GM18508 (cell line): ENCODE results near the gene TPO.
"Not testable (repeated sequence)": the region's sequence is repeated elsewhere in the genome, so short reads cannot be mapped to it uniquely, and the experiment has no call there.

Source experiments
- ATAC-seq: cut with Tn5 transposase; IDR thresholded peaks from one replicate; pipeline ENCODE4 v1.9.1; 2021; ENCODE audit warnings: moderate number of reproducible peaks; ENCODE audit not compliant: insufficient read depth, unreplicated experiment

Gene TPO

GRCh38 chr2:1403565-1403964, 9.7 kb upstream of the TPO start:
- ATAC-seq: no peak

DNA sequence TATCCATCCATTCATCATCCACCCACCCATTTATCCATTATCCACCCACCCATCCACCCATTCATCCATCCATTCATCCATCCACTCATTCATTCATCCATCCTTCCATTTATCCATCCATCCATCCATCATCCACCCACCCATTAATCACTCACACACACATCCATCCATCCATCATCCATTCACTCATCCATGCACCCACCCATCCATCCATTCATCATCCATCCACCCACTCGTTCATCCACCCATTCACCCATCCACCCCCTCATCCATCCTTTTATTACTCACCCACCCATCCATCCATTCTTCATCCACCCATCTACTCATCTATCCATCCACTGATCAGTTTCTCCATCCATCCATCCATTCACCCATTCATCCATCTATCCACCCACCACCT, 8.1 kb upstream of the TPO start:
- ATAC-seq: no peak

GRCh38 chr2:1405967-1406366, 7.3 kb upstream of the TPO start:
- no peak for ATAC-seq

GRCh38 chr2:1406434-1406833, 6.8 kb upstream of the TPO start:
- no peak for ATAC-seq

DNA sequence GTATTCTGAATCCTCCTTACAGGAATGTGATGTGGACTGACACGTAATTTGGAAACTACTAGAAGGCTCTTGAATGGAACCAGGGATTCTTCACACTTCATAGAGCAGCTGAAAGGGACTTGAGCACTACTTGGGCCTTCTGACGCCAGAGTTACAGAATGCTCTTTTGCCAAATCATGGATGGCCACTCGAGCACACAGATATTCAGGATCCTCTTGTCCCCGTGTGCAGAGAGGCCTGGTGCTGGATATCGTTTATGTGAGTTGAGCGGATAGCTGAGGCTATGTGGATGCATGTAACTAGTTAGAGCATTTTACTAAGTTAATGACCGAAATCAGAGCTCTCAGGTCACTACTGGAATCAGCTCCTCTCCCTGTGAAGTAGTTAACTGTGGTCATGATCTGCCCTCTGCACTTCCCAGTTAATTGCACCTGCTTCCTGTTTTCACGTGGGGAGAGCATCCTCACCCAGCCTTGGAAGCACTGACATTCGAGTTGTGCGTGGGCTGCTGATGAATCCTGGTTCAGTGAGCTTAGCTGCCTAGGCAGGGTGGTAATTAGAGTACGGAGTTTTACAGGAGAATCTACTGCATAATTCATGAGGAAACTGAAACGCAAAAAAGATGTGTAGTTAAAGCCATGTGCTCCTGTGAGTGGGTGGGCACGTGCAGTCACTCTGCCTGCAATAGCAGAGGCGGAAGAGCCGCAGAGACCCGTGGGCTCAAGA, 5.2 kb upstream of the TPO start:
- ATAC-seq: no peak

DNA sequence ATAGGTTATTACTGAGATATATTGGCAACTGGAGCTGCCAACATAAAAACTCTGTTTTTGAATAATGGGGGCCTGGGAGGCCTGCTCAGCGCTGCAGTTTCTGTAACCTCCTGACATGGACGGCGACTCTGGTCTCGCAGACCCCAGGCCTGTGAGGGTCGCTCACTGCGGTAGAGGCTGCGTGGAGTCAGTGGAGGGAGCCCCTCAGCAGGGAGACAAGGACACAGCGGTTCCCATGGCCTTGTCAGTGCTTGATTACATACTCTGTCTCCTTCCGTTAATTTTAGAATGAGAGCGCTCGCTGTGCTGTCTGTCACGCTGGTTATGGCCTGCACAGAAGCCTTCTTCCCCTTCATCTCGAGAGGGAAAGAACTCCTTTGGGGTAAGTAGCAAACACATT, 858 bp downstream of the TPO start:
- no peak for ATAC-seq

GRCh38 chr2:1414901-1415300, 1.6 kb downstream of the TPO start:
- ATAC-seq: not testable (repeated sequence)

DNA sequence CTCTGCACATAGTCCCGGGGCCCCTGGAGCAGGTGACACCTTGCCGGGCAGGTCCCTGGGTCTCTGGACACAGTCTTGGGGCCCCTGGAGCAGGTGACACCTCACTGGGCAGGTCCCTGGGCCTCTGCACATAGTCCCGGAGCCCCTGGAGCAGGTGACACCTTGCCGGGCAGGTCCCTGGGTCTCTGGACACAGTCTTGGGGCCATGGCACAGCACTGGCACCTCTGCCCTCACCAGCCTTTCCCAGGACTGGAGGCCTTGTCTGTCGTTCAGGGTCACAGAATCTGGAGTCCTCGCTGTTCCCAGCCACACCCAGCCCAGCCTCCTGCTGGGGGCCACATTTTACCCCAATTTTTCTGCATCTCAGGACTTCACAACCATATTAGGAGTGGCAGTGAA, 2.2 kb downstream of the TPO start:
- ATAC-seq: no peak

GRCh38 chr2:1418566-1418965, 5.3 kb downstream of the TPO start:
- ATAC-seq: no peak

DNA sequence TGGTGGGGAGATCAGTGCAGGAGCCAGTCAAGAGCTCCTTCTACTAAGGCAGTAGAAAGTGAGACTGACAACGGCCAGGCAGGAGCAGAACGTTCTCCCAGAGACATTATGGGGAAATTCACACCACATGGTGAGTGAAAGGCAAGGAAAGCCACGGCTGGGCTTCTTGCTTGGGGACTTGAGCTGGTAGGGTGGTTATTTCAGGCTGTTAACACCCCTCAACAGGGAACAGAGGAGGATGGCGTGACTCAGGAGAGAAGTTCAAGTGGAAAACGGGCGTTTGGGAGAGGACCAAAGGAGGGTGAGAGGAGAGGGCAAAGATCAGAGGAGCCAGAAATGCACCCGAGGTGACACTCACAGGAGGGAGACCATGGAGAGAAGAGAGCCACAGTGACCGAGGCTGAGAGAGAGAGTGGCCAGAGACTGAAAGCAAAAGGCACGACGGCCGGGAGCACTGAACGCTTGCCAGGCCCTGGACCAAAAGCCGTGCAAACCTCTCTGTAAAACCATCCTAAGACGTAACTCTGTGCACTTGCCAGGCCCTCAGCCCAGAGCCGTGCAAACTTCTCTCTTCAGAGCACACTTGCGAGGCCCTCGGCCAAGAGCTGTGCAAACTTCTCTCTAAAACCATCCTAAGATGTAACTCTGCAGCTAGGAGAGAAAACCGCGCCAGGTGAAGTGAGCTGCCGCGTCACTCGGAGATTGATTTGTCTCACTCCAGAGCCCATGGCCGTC, 7.7 kb downstream of the TPO start:
- ATAC-seq: no peak

DNA sequence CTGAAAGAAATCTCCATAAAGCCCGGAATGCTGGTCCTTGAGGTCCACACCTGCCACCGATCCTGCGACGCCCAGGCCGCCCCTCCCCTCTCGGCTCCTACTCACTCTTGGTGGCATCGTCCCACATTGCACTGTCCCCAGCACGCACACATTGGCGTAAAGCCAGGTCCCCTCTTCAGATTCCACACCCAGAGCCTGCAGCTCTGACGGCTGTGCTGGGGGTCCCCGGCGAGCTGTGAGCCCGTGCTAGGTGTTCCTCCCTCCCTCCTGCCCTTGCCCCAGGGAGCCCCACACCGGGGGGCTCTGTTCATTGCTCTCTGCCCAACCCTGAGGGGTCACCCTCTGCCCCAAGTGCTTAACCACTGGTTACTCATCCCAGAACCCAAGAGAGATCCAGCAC, 8.5 kb downstream of the TPO start:
- ATAC-seq: no peak

DNA sequence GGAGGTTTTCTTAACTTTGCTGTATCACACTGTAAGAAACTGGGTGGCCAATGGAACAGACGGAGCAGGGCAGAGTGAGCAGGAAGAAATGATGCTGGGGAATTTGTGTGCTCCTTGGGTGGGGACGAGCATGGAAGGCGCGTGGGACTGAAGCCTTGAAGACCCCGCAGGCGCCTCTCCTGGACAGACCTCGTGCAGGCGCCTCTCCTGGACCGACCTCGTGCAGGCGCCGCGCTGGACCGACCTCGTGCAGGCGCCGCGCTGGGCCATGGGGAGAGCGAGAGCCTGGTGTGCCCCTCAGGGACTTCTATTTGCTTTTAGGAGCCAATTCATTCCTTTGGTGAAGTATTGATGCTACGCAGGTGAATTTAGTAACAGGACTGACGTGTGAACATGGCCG, 8.9 kb downstream of the TPO start:
- ATAC-seq: no peak

DNA sequence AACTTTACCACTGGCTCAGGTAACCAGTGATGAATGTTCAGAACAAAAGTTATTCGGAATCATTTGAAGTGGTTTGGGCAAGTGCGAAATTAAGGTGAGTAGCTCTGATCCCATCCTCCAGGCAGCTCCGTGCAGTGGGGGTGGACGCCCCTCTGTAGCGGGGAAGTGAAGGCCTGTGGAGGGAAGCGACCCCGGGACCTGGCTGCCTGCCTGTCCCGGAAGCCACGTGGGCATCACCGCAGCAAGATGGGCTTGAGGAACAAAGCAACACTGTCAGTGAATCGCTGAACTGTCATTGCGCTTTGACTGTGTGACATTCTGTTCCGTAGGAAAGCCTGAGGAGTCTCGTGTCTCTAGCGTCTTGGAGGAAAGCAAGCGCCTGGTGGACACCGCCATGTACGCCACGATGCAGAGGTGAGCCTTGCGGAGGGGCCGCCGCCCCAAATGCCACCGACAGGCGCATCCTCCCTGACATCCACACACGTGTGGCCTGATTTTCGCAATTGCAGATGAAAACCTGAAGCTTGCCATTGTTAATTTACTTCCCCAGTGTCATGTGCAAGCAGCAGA, 9.5 kb downstream of the TPO start:
- ATAC-seq: no peak

DNA sequence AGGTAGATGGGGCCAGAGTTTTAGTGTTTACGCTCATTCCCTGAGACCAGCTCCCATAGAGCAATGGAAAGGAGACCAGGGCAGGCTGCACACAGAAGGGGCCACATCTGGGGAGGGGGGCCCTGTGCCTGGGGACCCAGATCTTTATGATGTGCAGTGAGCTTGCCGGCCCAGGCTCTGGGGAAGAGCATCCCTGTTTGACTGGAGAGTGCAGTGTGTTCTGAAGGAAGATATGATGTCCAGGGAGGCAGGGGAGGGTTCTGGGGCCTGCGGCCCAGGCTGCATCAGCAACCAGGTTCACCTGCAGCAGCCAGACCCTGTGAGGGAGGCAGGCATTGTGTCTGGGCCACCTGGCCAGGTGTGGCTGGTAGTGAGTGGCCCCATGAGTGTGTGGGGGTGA, 13.8 kb downstream of the TPO start:
- no peak for ATAC-seq

- no peak for ATAC-seq
Measured at GRCh38 chr2:1429895-1430294, 16.6 kb downstream of the TPO start.

GRCh38 chr2:1430491-1430890, 17.2 kb downstream of the TPO start:
- no peak for ATAC-seq

DNA sequence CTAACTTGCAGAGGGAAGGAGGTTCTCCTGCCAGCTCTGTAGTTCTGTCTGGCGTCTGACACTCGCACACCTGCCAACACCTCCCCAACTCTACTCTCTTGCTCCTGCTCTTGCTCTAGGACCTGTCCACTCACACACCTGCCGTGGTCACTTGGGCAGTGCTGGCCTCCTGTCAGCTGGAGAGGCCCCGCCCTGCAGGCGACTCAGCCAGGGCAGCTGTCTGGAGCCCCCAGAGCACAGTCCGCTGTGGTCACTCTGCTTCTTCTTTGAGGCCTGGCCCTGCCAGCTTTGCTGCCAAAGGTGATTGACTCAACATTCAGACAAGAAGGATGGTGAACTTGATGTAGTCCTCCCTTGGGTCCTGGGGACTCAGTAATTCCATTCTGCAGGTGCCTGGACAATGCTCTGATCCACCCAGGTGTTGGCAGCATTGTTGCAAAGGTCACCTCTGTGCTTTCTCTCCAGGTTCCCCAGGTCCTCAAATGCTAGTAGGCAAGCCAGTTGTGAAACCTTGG, 18.7 kb downstream of the TPO start:
- ATAC-seq: no peak

GRCh38 chr2:1432726-1433125, 19.5 kb downstream of the TPO start:
- ATAC-seq: no peak

DNA sequence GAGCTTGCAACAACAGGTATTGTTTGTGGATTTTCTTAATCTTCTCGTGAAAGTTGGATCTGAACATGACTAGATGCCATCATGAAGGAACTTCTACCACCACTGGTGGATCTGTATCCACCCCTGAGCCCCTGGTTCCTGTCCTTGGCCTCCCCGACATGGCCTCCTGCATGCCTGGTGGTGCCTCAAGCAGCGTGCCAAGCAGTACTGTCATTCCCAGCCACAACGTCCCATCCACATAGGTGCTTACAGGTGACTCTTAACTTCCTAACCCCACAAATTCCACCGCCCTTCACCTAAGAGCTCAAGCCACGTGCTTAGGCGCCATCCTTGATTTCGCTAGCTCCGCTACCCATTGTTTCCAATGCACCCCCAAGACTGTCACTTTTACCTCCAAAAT, 23.1 kb downstream of the TPO start:
- no peak for ATAC-seq

GRCh38 chr2:1437101-1437500, 23.8 kb downstream of the TPO start:
- ATAC-seq: no peak

DNA sequence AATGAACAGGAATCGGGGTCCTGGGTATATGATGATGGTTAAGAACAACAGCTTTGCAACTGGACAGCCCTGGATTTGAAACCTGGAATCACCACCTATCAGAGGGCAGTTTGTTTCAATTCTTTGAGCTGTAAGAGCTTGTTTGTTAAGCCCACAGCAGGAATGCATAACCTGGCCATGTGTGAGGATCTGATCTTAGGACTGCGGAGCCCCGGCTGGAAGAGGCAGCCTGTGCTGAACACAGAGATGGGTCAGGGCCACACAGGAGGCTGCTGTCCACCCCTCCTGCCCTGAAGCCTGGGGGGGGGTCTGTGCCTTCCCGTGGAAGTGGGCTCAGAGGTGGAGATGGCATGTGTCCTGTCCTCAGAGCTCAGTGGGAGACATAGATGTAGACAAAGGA, 24.3 kb downstream of the TPO start:
- ATAC-seq: no peak

DNA sequence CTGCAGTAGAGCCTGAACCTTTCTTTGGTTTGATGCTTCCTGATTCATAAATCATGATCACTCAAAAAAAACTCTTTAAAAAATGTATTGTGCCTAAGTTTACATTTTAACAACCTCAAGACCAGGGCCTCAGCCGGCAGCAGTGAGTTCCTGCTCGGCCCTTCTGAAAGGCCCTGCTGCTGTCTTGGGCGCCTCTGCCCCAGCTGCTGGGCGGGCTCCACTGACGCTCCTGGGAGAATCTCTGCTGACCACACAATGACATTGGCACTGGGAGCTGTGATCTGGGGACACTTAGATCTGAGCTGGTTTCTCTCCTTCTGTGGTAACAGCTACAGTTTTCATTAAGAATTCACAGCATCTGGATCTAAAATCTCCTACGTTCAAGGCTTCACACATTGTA, 25.7 kb downstream of the TPO start:
- no peak for ATAC-seq
